Thyroid gland (tissue), 4 donors: Measurements from ENCODE around the gene PPARG.

Source experiments
- CTCF ChIP-seq, 6 experiments: fragments of 200-600 bp in 3 of 6; fragments of 450-650 bp in 3 of 6; sonication (generic) in 3 of 6; IDR thresholded peaks; one replicate each; pipeline ENCODE4 v1.5.1; 2016 to 2019; ENCODE audit warnings: antibody characterized with exemption in 6 of 6, mild to moderate bottlenecking in 2 of 6, inconsistent platforms in 1 of 6, moderate library complexity in 1 of 6
- POLR2A ChIP-seq, 2 donors: fragments of 450-650 bp; IDR thresholded peaks; one replicate each; pipeline ENCODE4 v1.6.1; 2017; ENCODE audit warnings: antibody characterized with exemption in 2 of 2, mild to moderate bottlenecking in 2 of 2, moderate library complexity in 1 of 2

- TF ChIP-seq CTCF (IDR thresholded peaks at IDR 0.05) (no peak), POLR2A (IDR thresholded peaks at IDR 0.05) (no peak)
These were observed 13.7 kb downstream of the PPARG start for GRCh38 chr3:12302564-12302963.
